ENCODE data around the gene BACH2. TPM values are rescaled to one million over a fixed set of nuclear protein-coding genes. Genes with fewer than 3 reads are reported as not detected.

The BACH2 gene
- total and polyA plus RNA-seq, 2 of the 8 experiments (the other 6 are each of a cell fraction or from before 2014, with no cell fraction given): 1.9 to 5.9 TPM

DNA sequence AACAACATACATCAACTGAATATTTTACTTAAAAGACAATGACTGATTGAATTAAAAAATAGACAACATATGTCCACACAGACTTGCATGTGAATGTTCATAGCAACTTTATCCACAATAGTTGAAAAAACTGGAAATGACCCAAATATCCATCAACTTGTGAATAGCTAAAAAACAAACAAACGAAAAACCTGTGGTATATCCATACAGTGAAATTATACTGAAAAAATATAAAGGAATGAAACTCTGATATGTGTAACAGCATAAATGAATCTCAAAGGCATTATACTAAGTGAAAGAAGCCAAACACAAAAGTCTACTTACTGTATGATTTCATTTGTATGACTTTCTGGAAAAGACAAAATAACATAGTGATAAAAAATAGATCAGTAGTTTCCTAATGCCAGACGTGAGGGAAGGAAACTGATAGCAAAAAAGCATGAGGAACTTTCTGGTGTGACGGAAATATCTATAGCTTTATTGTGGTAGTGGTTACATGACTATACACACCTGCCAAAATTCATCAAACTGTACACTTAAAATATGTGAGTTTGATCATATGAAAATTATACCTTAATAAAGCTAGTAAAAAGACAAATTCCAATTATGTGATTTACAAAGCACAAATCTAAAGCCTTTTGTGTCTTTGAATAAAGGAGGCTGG, 123.2 kb downstream of the BACH2 start:
- FAIRE-seq (no peak), DNase-seq (ENCODE audit: low read depth in 1 of 2, low spot score in 2 of 2) (no peak)
- Histone ChIP-seq H3K23ac (ENCODE audit: insufficient read length) (no peak overlapping the region), H3K36me3 (ENCODE audit: control insufficient read depth in 2 of 4, insufficient read depth in 4 of 4, low read length in 3 of 4) (no peaks in the 10 kb centered on the region), H3K79me2 (ENCODE audit: control insufficient read depth in 1 of 2, insufficient read depth in 2 of 2, low read length in 2 of 2) (no peaks in the 10 kb centered on the region), H3K4me3 (ENCODE audit: extremely low read depth in 1 of 4, insufficient read depth in 2 of 4, low read depth in 3 of 4, low read length in 4 of 4) (no peak overlapping the region), H3K4me2 (ENCODE audit: insufficient read depth in 1 of 2, low read depth in 2 of 2, low read length in 2 of 2) (no peak overlapping the region), H2BK20ac (ENCODE audit: low read length) (no peak overlapping the region), H3K27ac (ENCODE audit: low read depth, low read length) (no peak overlapping the region), H2BK12ac (ENCODE audit: low read depth, low read length) (no peak overlapping the region), H3K4me1 (replicated peaks in 1 of 4; ENCODE audit: control insufficient read depth in 3 of 4, insufficient read depth in 4 of 4, low read length in 3 of 4) (no peaks in the 10 kb centered on the region), H3K56ac (replicated peaks; ENCODE audit: insufficient read length, low read depth, low read length) (no peak overlapping the region), H3K14ac (ENCODE audit: insufficient read length) (no peak overlapping the region), H4K20me1 (replicated peaks in 1 of 2; ENCODE audit: control insufficient read depth in 1 of 2, insufficient read depth in 2 of 2, low read length in 2 of 2) (no peaks in the 10 kb centered on the region), H2AK5ac (ENCODE audit: low read depth, low read length) (no peak overlapping the region), H4K8ac (ENCODE audit: extremely low read depth, insufficient read depth, low read length) (no peak overlapping the region), H2BK15ac (ENCODE audit: low read length) (no peak overlapping the region), H2BK5ac (ENCODE audit: low read depth, low read length) (no peak overlapping the region), H3K18ac (ENCODE audit: extremely low read depth, low read length) (no peak overlapping the region), H3K4ac (replicated peaks; ENCODE audit: insufficient read length, low read depth, low read length) (no peak overlapping the region), H4K91ac (replicated peaks; ENCODE audit: insufficient read length, low read length) (no peak overlapping the region), H2AFZ (ENCODE audit: low read length) (no peak overlapping the region), H4K5ac (ENCODE audit: insufficient read length, low read depth, low read length) (no peak overlapping the region), H3K79me1 (ENCODE audit: low read depth, low read length) (no peaks in the 10 kb centered on the region), H3K23me2 (ENCODE audit: low read depth, low read length) (no peaks in the 10 kb centered on the region), H3K27me3 (replicated peaks in 1 of 4; ENCODE audit: control insufficient read depth in 3 of 4, extremely low read depth in 1 of 4, insufficient read depth in 3 of 4, low read length in 3 of 4) (no peaks in the 10 kb centered on the region), H2BK120ac (replicated peaks; ENCODE audit: low read depth, low read length) (no peak overlapping the region), H3K9me3 (ENCODE audit: insufficient read depth in 2 of 2, low read depth in 1 of 2, low read length in 1 of 2) (no peaks in the 10 kb centered on the region), H3K9ac (replicated peaks in 1 of 4; ENCODE audit: extremely low read depth in 1 of 4, low read depth in 3 of 4, low read length in 3 of 4) (no peak overlapping the region)
- ChIA-PET CTCF (ENCODE audit: partially characterized antibody) (interaction anchor here (0.6 to 0.9 kb wide), 3 partner anchors 11 to 26 kb away, joined by 3 read pairs; no protein-coding TSS in a partner anchor), POLR2A (ENCODE audit: partially characterized antibody) (no interaction called here)
- WGBS, 2 experiments (ENCODE audit: extremely low coverage in 1 of 2, insufficient coverage in 1 of 2, insufficient read length in 1 of 2, insufficient replicate concordance in 2 of 2, low coverage in 1 of 2, low lambda C conversion rate in 2 of 2, missing lambda C conversion rate in 1 of 2): 85% methylated on average over 3 of the region's 3 CpGs; no CpG with 5 or more reads in 1 of the 2 experiments
- TF ChIP-seq SP2 (IDR thresholded peaks at IDR 0.05; ENCODE audit: low read length) (no peak), HDAC2 (IDR thresholded peaks at IDR 0.05; ENCODE audit: borderline replicate concordance in 1 of 2, low read depth in 2 of 2, low read length in 2 of 2) (no peak)
